ENCODE results near the gene C4A. TPM values are rescaled to one million over a fixed set of nuclear protein-coding genes. Genes with fewer than 3 reads are reported as not detected.

C4A gene
- total RNA-seq, 1 experiment from 2014 or later, result 8.1 TPM

DNA sequence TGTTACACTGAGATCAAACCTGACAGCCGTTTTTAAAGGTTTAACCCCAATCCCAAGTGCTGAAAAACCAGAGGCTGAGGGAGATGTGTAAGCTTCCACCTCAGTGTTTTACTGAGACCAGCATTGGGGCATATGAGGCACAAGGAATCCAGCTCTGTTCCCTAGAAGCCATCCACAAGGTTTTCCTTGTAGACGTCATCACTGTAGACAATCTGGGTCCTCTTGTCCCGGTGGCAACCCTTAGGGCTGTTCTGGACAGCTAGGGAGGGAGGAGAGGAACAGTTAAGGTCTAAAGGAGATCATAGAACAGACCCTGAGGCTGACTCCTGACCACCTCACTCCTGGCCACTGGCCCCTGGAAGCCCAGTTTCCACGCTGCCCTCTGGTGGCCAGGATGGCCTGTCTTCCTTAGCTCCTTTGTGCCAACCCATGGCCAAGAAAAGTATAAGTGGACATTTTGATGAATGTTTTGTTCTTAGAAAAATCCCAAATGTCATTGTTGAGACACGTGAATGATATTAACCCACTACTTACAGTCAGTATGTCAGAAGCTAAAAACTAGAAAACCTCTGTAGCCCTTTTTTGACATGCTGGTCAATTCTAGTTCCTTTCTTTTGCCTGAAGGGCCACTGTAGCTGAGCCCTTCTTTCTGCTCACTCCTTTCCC is 29.6 kb upstream of the C4A start:
- H3K4me3 ChIP-seq (ENCODE audit: low read depth in 2 of 2, low read length in 2 of 2), result no peak overlapping the region
- peaks cover 19% of the 10 kb centered on the region for H3K36me3 ChIP-seq (ENCODE audit: control insufficient read depth, insufficient read depth, low read length)
- TF ChIP-seq, protein P1, sequence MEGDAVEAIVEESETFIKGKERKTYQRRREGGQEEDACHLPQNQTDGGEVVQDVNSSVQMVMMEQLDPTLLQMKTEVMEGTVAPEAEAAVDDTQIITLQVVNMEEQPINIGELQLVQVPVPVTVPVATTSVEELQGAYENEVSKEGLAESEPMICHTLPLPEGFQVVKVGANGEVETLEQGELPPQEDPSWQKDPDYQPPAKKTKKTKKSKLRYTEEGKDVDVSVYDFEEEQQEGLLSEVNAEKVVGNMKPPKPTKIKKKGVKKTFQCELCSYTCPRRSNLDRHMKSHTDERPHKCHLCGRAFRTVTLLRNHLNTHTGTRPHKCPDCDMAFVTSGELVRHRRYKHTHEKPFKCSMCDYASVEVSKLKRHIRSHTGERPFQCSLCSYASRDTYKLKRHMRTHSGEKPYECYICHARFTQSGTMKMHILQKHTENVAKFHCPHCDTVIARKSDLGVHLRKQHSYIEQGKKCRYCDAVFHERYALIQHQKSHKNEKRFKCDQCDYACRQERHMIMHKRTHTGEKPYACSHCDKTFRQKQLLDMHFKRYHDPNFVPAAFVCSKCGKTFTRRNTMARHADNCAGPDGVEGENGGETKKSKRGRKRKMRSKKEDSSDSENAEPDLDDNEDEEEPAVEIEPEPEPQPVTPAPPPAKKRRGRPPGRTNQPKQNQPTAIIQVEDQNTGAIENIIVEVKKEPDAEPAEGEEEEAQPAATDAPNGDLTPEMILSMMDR (IDR thresholded peaks at IDR 0.05), result peak; percentile 87
- TF ChIP-seq, protein P2, sequence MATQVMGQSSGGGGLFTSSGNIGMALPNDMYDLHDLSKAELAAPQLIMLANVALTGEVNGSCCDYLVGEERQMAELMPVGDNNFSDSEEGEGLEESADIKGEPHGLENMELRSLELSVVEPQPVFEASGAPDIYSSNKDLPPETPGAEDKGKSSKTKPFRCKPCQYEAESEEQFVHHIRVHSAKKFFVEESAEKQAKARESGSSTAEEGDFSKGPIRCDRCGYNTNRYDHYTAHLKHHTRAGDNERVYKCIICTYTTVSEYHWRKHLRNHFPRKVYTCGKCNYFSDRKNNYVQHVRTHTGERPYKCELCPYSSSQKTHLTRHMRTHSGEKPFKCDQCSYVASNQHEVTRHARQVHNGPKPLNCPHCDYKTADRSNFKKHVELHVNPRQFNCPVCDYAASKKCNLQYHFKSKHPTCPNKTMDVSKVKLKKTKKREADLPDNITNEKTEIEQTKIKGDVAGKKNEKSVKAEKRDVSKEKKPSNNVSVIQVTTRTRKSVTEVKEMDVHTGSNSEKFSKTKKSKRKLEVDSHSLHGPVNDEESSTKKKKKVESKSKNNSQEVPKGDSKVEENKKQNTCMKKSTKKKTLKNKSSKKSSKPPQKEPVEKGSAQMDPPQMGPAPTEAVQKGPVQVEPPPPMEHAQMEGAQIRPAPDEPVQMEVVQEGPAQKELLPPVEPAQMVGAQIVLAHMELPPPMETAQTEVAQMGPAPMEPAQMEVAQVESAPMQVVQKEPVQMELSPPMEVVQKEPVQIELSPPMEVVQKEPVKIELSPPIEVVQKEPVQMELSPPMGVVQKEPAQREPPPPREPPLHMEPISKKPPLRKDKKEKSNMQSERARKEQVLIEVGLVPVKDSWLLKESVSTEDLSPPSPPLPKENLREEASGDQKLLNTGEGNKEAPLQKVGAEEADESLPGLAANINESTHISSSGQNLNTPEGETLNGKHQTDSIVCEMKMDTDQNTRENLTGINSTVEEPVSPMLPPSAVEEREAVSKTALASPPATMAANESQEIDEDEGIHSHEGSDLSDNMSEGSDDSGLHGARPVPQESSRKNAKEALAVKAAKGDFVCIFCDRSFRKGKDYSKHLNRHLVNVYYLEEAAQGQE (IDR thresholded peaks at IDR 0.05; ENCODE audit: insufficient read depth in 1 of 2, low read depth in 2 of 2, low read length in 1 of 2), result no peak
- ATAC-seq (peak; percentile 79), DNase-seq (ENCODE audit: low read depth, low spot score) (no peak)
- in situ Hi-C loops (cut with HindIII; ENCODE audit: low pct_unique_long_range_greater_than_20kb, low sequenced_read_pairs), result no loop called here
- ChIA-PET CTCF (interaction anchor here (0.8 to 1.6 kb wide), 4 partner anchors 29 to 179 kb away, joined by 3 to 5 read pairs (median 4); no protein-coding TSS in a partner anchor), POLR2A (no interaction called here)
- intact Hi-C loops (cut with micrococcal nuclease; ENCODE audit: unreplicated experiment), result no loop called here
- H3K27me3 ChIP-seq (ENCODE audit: control insufficient read depth, insufficient read depth, low read length), result no peaks in the 10 kb centered on the region
- peaks cover under 1% of the 10 kb centered on the region for H3K4me1 ChIP-seq (ENCODE audit: control insufficient read depth, insufficient read depth, low read length)
- no peaks in the 10 kb centered on the region for H3K9me3 ChIP-seq (ENCODE audit: control insufficient read depth, insufficient read depth, low read depth, low read length)
- no TSS peak for BruUV-seq (replicated peaks)
- no peak overlapping the region for H3K27ac ChIP-seq (ENCODE audit: low read length)

GRCh38 chr6:31952890-31953289 is 29.0 kb upstream of the C4A start:
- DNase-seq (ENCODE audit: low read depth, low spot score) (no peak), ATAC-seq (no peak; the same call in 1 of the 2 replicates)
- no peak for TF ChIP-seq SIN3A (IDR thresholded peaks at IDR 0.05; ENCODE audit: borderline replicate concordance, insufficient read depth, low read depth, low read length)
- TF ChIP-seq TCF7L2 (IDR thresholded peaks at IDR 0.05; ENCODE audit: low read depth, low read length), result no peak
- TF ChIP-seq POLR2AphosphoS5 (IDR thresholded peaks at IDR 0.05; ENCODE audit: low read depth, low read length), result no peak
- TF ChIP-seq, protein P1 (IDR thresholded peaks at IDR 0.05), result no peak
- TF ChIP-seq, protein P2 (IDR thresholded peaks at IDR 0.05; ENCODE audit: insufficient read depth in 1 of 2, low read depth in 2 of 2, low read length in 1 of 2), result no peak
- peaks cover 20% of the 10 kb centered on the region for H3K36me3 ChIP-seq (ENCODE audit: control insufficient read depth, insufficient read depth, low read length)
- H3K4me3 ChIP-seq (ENCODE audit: low read depth in 2 of 2, low read length in 2 of 2), result no peak overlapping the region
- in situ Hi-C loops (cut with HindIII; ENCODE audit: low pct_unique_long_range_greater_than_20kb, low sequenced_read_pairs) (no loop called here), intact Hi-C loops (cut with micrococcal nuclease; ENCODE audit: unreplicated experiment) (no loop called here)
- no peak overlapping the region for H3K27ac ChIP-seq (ENCODE audit: low read length)
- BruUV-seq (replicated peaks), result no TSS peak
- ChIA-PET POLR2A (no interaction called here), CTCF (interaction anchor here (0.8 to 1.6 kb wide), 3 partner anchors 29 to 180 kb away, joined by 3 to 5 read pairs (median 4); no protein-coding TSS in a partner anchor)
- H3K27me3 ChIP-seq (ENCODE audit: control insufficient read depth, insufficient read depth, low read length), result no peaks in the 10 kb centered on the region
- no peaks in the 10 kb centered on the region for H3K9me3 ChIP-seq (ENCODE audit: control insufficient read depth, insufficient read depth, low read depth, low read length)
- H3K4me1 ChIP-seq (ENCODE audit: control insufficient read depth, insufficient read depth, low read length), result peaks cover 6% of the 10 kb centered on the region
